GM21528 (cell line): ENCODE data around the gene AFAP1.
"Not testable (repeated sequence)": the region's sequence is repeated elsewhere in the genome, so short reads cannot be mapped to it uniquely, and the experiment has no call there.

Source experiments
- ATAC-seq: cut with Tn5 transposase; IDR thresholded peaks from one replicate; pipeline ENCODE4 v1.9.1; 2021; ENCODE audit warnings: mild to moderate bottlenecking, moderate library complexity; ENCODE audit not compliant: unreplicated experiment, low FRiP score

The AFAP1 gene

GRCh38 chr4:7924163-7924562 is 15.5 kb downstream of the AFAP1 start:
- ATAC-seq, result no peak

- no peak for ATAC-seq
Observed at GRCh38 chr4:7922466-7922865, 17.2 kb downstream of the AFAP1 start.

GRCh38 chr4:7918981-7919380 is 20.7 kb downstream of the AFAP1 start:
- no peak for ATAC-seq

GRCh38 chr4:7918187-7918586 is 21.5 kb downstream of the AFAP1 start:
- not testable (repeated sequence) for ATAC-seq

GRCh38 chr4:7917669-7918068 is 22.0 kb downstream of the AFAP1 start:
- ATAC-seq, result no peak

- no peak for ATAC-seq
Observed at GRCh38 chr4:7915875-7916242, 23.8 kb downstream of the AFAP1 start.

GRCh38 chr4:7912826-7913225 is 26.8 kb downstream of the AFAP1 start:
- no peak for ATAC-seq

- no peak for ATAC-seq
Observed at GRCh38 chr4:7910952-7911578, 28.6 kb downstream of the AFAP1 start.

GRCh38 chr4:7910263-7910896 is 29.3 kb downstream of the AFAP1 start:
- ATAC-seq, result no peak

GRCh38 chr4:7909463-7910262 is 30.0 kb downstream of the AFAP1 start:
- ATAC-seq, result no peak

GRCh38 chr4:7908668-7909067 is 31.0 kb downstream of the AFAP1 start:
- ATAC-seq, result no peak

- ATAC-seq, result no peak
Observed at GRCh38 chr4:7907142-7907541, 32.5 kb downstream of the AFAP1 start.

GRCh38 chr4:7906171-7906701 is 33.4 kb downstream of the AFAP1 start:
- no peak for ATAC-seq

- no peak for ATAC-seq
Observed at GRCh38 chr4:7904952-7905915, 34.4 kb downstream of the AFAP1 start.

- ATAC-seq, result no peak
Observed at GRCh38 chr4:7903791-7904516, 35.7 kb downstream of the AFAP1 start.

- no peak for ATAC-seq
Observed at GRCh38 chr4:7902826-7903225, 36.8 kb downstream of the AFAP1 start.

GRCh38 chr4:7902101-7902553 is 37.5 kb downstream of the AFAP1 start:
- ATAC-seq, result no peak

- ATAC-seq, result no peak
Observed at GRCh38 chr4:7901311-7901885, 38.3 kb downstream of the AFAP1 start.

- no peak for ATAC-seq
Observed at GRCh38 chr4:7900334-7900909, 39.2 kb downstream of the AFAP1 start.
